ENCODE results near the gene AKNAD1.

Gene AKNAD1

DNA sequence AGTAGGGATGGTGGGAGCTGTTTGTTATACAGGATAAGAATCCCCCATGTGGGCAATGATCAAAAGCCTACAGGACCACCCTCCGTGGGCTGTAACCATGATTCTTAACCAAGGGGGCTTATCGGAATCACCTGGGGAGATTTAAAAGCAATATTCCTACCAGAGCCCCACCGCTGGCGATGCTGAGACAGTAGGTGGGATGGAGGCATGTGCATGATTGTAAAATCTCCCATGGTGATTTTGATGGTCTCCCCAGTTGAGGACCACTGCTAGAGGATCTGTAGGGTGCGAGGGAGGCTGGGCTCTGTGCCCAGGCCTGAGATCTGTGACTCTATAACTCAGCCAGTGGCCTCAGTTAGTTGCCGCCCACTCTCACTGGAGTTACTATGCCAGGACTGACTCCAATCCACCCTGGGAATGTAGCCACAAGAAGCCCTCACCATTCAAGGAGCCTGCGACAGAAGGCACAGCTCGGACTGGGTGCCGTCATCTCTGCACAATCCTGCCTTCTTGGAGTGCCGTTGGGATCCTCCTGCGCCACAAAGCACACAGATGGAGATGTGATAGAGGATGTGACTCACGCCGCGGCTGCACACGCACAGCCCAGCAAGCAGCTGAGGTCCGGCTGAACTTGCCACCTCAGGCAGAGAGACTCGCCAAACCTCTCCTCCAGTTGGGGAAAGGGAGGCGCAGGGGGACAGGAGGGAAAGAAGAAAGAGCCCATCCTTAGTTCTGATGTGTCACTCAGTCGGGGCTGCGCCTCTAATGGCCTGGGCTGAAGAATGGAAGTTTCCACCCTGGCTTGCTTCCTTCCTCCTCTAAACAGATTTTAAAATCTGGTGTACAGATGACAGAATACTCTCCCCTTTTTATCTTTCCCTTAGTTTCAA, 26.5 kb downstream of the AKNAD1 start:
- peak; percentile 94 for DNase-seq (ENCODE audit: low read depth)

DNA sequence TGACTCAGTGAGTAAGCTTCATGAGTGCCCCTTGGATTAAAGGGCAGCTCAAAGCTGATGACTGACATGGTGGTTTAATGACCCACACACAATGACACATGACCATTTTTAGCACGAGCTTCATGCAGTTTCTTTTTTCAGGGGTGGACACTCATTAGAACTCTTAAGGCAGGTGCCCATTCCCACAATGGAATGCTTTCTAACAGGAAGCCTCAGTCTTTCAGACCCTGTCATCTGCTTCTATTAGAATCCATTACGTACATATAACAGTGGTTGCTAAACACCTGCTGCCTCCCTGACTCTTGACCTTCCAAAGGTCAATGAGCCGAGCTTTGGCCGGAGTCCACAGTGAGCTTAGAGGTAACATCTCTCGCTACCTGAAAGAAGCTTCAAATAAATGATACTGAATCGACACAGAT, 27.4 kb downstream of the AKNAD1 start:
- peak; percentile 28 for DNase-seq (ENCODE audit: low read depth)

DNA sequence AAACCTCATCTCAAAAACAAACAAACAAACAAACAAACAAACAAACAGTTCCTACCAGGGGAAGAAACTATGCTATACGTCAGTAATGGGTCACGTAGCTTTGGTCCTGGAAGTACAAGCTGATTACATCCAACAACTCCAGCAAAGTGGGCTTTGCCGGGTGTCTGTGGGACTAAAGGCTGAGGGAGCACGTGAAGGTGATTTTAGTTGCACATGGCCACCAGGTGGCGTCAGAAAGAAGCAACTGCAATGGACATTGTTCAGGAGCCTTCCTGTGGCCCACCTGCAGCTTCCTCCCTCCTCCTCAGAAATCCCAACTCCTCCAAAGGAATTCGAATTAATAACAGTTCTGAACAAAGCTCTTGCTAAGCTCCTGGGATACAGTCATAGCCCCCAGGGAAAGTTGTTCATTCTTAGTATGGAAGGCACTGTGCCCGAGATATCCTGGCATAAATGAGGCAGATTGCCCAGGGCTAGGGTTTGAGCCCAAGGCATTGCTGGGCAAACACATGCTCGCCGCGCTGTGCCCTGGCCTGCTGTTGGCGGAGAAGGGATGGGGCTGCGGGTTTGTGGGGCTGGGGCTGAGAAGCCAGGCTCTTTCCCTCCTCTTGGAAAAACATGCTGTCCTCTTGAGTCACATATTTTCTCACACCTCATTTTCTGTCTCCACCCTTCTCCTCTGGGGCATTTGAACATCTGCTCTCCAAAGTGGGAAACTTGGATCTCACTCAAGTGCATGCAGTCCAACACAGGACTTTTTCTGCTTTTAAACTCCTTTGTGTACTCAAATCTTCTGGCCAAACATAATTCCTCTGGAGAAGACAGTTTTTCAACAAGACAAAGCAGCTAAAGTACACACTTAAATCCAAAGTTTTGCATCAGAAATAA, 28.6 kb downstream of the AKNAD1 start:
- peak; percentile 68 for DNase-seq (ENCODE audit: low read depth)

GRCh38 chr1:108826081-108826635, 30.7 kb downstream of the AKNAD1 start:
- no peak for DNase-seq (ENCODE audit: low read depth)

DNA sequence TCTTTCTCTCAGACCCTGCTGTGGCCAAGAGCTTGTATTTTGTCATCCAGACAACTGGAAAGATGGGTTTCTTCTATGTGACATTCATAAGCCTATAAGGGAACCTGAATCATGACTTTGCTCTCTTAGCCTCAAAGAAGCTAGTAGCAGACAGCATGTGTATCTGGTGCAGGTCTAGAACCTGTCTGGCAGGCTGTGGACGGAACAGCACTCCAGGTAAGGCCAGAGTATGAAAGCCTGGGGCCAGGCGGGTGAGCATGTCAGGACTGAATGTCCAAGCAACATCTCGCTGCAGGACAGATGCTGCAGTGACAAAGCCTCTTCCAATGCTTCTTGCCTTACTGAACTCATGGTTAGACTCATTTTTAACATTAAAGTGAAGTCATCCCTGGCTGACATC, 32.8 kb downstream of the AKNAD1 start:
- DNase-seq (ENCODE audit: low read depth) = no peak

GRCh38 chr1:108823632-108824031, 33.3 kb downstream of the AKNAD1 start:
- no peak for DNase-seq (ENCODE audit: low read depth)

GRCh38 chr1:108819878-108820277, 37.0 kb downstream of the AKNAD1 start:
- DNase-seq (ENCODE audit: low read depth) = no peak

DNA sequence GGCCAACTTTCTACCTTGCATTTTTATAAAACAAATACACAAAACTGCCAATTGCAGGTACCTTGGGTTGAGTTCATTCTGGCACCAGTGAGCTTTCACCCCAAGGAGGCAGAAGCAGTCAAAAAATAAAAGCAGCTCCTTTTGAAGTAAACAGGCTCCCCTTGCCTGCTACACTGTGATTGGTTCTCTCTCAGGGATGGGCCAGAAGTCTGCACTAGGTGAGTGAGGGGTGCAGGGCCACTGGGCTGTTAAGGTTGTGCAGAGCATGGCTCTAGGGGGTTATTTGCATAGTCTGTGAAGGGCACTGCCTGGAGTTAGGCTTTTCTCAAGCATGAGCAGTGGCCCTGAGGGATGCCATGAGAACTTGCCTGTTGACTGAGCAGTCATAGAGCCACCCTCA, 39.1 kb downstream of the AKNAD1 start:
- no peak for DNase-seq (ENCODE audit: low read depth)

DNA sequence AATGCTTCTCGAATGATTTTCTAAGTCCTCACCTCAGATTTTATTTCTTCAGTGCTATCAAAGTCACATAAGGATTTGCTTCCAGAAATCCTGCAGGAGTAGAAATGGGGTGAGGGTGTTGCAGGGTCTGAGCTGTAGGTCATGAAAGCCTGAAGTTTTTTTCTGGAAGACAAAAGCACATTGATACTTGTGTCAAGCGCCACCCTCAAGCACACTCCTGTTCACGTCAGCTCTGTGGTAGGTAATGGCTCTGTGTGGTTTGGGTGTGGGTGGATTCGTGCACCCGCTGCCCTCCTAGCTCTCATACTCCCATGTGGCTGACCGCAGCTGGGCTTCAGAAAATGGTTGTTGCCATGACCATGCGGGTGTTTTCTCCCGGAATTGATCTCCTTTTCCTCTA, 39.9 kb downstream of the AKNAD1 start:
- DNase-seq (ENCODE audit: low read depth) = peak; percentile 13

GRCh38 chr1:108816049-108816893, 40.6 kb downstream of the AKNAD1 start:
- peak; percentile 92 for DNase-seq (ENCODE audit: low read depth)

- DNase-seq (ENCODE audit: low read depth) = no peak
Measured at GRCh38 chr1:108815566-108815965, 41.3 kb downstream of the AKNAD1 start.

- no peak for DNase-seq (ENCODE audit: low read depth)
Measured at GRCh38 chr1:108814343-108815125, 42.4 kb downstream of the AKNAD1 start.

DNA sequence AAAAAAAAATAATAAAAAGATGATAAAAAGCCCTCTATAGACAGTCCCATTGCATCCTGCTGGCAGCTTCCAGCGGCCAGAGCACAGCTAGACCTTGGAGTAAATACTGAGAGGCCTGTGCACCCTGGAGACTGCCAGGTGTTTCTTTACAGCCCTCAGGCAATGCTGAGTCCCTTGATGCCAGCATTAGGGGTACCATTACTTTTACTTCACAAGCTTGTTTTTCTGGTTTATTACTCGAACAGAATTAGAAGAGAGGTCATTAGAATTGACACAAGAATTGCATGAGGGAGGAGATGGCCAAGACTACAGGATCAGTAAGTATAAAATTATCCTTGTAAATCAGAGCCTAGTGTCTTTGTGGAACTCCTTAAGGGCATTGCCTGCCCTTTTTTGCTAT, 43.6 kb downstream of the AKNAD1 start:
- no peak for DNase-seq (ENCODE audit: low read depth)

DNA sequence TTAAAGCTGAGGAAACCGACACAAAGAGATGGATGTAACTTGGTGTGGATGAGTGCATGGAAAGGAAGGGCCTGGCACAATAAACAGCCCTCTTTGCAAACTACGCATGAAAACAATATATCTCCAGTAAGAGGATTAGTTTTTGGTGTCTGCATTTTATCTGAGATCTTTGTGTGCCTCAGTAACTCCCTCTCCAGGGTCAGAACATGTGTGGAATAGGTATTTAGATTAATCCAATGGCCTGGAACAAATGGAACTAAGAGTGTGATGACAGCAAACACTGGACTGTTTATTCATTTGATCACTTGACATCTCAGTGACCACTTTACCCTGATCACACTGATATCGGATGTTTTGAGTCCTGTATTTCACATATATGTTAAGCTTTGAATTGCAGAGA, 45.3 kb downstream of the AKNAD1 start:
- no peak for DNase-seq (ENCODE audit: low read depth)

- DNase-seq (ENCODE audit: low read depth) = no peak
Measured at GRCh38 chr1:108808438-108808837, 48.5 kb downstream of the AKNAD1 start.

DNA sequence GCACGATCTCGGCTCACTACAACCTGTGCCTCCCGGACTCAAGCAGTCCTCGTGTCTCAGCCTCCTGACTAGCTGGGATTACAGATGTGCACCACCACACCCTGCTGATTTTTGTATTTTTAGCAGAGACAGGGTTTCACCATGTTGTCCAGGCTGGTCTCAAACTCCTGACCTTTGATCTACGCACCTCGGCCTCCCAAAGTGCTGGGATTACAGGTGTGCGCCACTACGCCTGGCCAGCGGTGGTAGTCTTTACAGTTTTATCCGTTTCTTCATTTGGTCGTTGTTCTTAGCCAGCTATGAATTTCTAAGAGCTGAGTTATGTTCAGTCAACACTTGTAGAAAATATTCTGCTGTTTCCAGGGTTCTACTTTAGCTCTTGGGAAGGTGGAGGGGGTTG, 53.3 kb downstream of the AKNAD1 start:
- no peak for DNase-seq (ENCODE audit: low read depth)

- peak; percentile 55 for DNase-seq (ENCODE audit: low read depth)
Measured at GRCh38 chr1:108801101-108801500, 55.8 kb downstream of the AKNAD1 start.

DNA sequence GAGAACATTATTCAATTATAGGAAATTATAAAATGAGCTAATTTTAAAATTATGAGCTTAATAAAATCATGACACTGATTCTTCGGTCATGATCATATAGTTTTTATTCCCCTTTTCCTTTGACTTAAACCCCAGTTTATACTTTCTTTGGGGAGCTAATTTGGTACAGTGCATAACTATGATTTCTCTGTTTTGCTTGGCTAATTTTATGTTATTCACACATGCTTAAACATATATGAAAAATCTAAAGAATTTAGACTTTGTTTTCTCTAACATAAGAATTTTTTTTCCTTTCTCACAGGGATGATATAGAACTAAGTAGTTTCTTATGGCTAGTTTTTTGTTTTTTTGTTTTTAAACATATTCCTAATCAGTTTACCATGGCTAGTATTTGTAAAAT, 57.9 kb downstream of the AKNAD1 start:
- no peak for DNase-seq (ENCODE audit: low read depth)

DNA sequence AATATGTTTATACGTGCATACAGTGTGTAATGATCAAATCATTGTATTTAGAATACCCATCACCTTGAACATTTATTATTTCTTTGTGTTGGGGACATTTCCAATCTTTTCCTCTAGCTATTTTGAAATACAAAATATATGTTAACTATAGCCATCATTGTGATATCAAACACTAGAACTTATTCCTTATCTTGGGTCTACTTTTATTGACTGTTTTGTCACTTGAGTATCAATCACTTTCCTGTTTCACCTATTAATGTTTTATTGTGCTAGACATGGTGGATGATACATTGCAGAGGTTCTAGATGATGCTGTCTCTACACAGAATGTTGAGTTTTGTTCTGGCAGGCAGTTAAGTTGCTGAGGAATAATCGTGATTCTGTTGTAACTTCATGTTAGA, 64.5 kb downstream of the AKNAD1 start:
- DNase-seq (ENCODE audit: low read depth) = no peak

DNA sequence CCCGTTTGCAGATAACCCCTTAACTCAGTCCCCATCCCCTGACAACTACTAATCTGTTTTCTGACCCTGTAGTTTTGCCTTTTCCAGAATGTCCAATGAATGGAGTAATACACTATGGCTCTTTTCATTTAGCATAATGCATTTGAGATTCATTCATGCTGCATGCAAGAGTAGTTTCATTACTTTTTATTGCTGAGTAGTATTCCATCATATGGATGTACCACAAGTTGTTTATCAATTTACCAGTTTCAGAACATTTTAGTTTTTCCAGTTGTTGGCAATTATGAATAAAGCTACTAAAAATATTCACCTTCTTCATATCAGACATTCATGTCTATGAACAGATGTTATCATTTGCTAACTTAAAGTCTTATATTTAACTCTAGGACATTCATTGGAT, 65.1 kb downstream of the AKNAD1 start:
- DNase-seq (ENCODE audit: low read depth) = no peak

GRCh38 chr1:108785880-108786279, 71.0 kb downstream of the AKNAD1 start:
- DNase-seq (ENCODE audit: low read depth) = no peak

Data from iris pigment epithelial cell (primary cell).